Adrenal gland (tissue), 12 donors: ENCODE results near the gene BBS9. TPM values are rescaled to one million over a fixed set of nuclear protein-coding genes. Genes with fewer than 3 reads are reported as not detected.

ENCODE experiments used
- DNase-seq, 7 donors: peaks; one replicate each; pipeline ENCODE4 v3.0.0-alpha.2; 2019 to 2020
- H3K27ac ChIP-seq, 5 donors: fragments of 200-600 bp; sonication (generic) in 4 of 5; 1 replicate in 3 of 5; 2 replicates in 2 of 5; pipeline versions ENCODE4 v1.5.1 to v1.8.0; 2016 to 2020; ENCODE audit warnings: mild to moderate bottlenecking in 1 of 5
- H3K27me3 ChIP-seq: fragments of 200-600 bp; 2 replicates; pipeline ENCODE4 v1.8.0; 2021
- H3K36me3 ChIP-seq, 2 donors: fragments of 200-600 bp; replicated peaks in 1 of 2; 1 replicate in 1 of 2; 2 replicates in 1 of 2; pipeline versions ENCODE4 v1.5.1 to v1.8.0; 2018 to 2022
- H3K4me1 ChIP-seq, 2 donors: fragments of 200-600 bp; replicated peaks in 1 of 2; 1 replicate in 1 of 2; 2 replicates in 1 of 2; pipeline versions ENCODE4 v1.5.1 to v1.8.0; 2018 to 2021
- H3K4me3 ChIP-seq, 4 donors: fragments of 200-600 bp; sonication (generic) in 3 of 4; one replicate each; pipeline ENCODE4 v1.5.1; 2016 to 2018
- H3K9me3 ChIP-seq, 3 donors: fragments of 200-600 bp; sonication (generic) in 1 of 3; replicated peaks in 1 of 3; 1 replicate in 2 of 3; 2 replicates in 1 of 3; pipeline versions ENCODE4 v1.5.1 to v1.8.0; 2016 to 2021
- POLR2A ChIP-seq, 2 donors: fragments of 450-650 bp; IDR thresholded peaks; one replicate each; pipeline ENCODE4 v1.6.1; 2017; ENCODE audit warnings: antibody characterized with exemption in 2 of 2, mild to moderate bottlenecking in 2 of 2, moderate library complexity in 1 of 2
- whole genome bisulfite sequencing, 4 donors: extraction: QIAGEN DNeasy Blood & Tissue Kit in 2 of 4; methylation state at CpG; one replicate each; pipeline versions ENCODE4 v1.1.5 to v1.1.7; 2013 to 2017; 5-methylcytosine and 5-hydroxymethylcytosine counted together
- intact Hi-C, 2 donors: fragments of 100-400 bp; cut with DNase I; formaldehyde crosslinking; loops; one replicate each; pipeline versions ENCODE4 v1.14.1 to v1.15.0; 2022 to 2023
- polyA plus RNA-seq, 3 donors: library from polyadenylated mRNA; stranded (reverse); fragments of 200-250 nt in 2 of 3; fragments of 350-450 nt in 1 of 3; fragmentation: Illumina TruSeq in 1 of 3; extraction: RNeasy Lipid Tissue Mini Kit (QIAGEN cat#74804) in 1 of 3; gene quantifications; one replicate each; pipeline ENCODE4 v1.2.3, GENCODE V29; 2013 to 2014
- total RNA-seq, 9 donors: library from RNA; depleted of rRNA in 4 of 9; stranded (reverse); fragments of >200 nt in 4 of 9; fragments of 120-200 nt in 1 of 9; fragmentation: NEBNext Ultra II Directional in 1 of 9; extraction: Animal tissue kit (Norgen Biotek cat#: 25700) in 1 of 9; gene quantifications; one replicate each; pipeline versions ENCODE4 v1.1.0 to v1.2.4, GENCODE V29; 2013 to 2023
- TF ChIP-seq, protein P1 (sequence below), 6 experiments: fragments of 450-650 bp in 4 of 6; fragments of 200-600 bp in 2 of 6; sonication (generic) in 1 of 6; IDR thresholded peaks; 1 replicate in 5 of 6; 2 replicates in 1 of 6; pipeline versions ENCODE4 v1.5.1 to v1.8.0; 2016 to 2021; ENCODE audit warnings: antibody characterized with exemption in 6 of 6, mild to moderate bottlenecking in 2 of 6, moderate library complexity in 1 of 6
- donor health status: healthy with polysubstance abuse.
- donor health status: Bipolar disorder and iron deficiency.
- donor health status: DM: yes; HTN: yes; CAD: no.
- donor health status: DM: no; HTN: no; CAD: no.
- donor health status: DM: no; HTN: no; CAD: no.
- donor health status: DM: yes; HTN: yes; CAD: no.

The BBS9 gene
- total and polyA plus RNA-seq, 12 donors = 5.6 to 39.4 (median 21.7) TPM

DNA sequence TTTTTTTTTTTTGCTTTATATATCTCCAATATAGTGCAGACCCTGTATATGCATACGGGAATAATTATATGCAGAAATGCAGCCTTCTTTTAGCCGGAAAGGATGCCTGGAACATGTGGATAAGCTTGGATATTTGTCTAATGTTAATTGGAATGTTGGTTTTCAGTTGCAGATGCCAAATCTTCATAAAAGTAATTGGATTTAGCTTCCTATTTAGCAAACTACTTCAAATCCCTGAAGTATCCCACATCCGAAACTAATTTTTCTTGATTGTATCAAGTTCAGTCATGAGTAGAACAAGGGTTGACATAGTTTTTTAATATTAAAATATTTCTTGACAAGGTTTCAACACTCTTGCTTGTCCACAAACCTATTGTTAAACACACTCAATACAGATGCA is 281.7 kb downstream of the BBS9 start:
- Histone ChIP-seq H3K27me3 (no peaks in the 10 kb centered on the region), H3K27ac (no peak overlapping the region), H3K9me3 (no peaks in the 10 kb centered on the region), H3K36me3 (no peaks in the 10 kb centered on the region), H3K4me1 (no peaks in the 10 kb centered on the region), H3K4me3 (no peak overlapping the region)
- TF ChIP-seq, protein P1, sequence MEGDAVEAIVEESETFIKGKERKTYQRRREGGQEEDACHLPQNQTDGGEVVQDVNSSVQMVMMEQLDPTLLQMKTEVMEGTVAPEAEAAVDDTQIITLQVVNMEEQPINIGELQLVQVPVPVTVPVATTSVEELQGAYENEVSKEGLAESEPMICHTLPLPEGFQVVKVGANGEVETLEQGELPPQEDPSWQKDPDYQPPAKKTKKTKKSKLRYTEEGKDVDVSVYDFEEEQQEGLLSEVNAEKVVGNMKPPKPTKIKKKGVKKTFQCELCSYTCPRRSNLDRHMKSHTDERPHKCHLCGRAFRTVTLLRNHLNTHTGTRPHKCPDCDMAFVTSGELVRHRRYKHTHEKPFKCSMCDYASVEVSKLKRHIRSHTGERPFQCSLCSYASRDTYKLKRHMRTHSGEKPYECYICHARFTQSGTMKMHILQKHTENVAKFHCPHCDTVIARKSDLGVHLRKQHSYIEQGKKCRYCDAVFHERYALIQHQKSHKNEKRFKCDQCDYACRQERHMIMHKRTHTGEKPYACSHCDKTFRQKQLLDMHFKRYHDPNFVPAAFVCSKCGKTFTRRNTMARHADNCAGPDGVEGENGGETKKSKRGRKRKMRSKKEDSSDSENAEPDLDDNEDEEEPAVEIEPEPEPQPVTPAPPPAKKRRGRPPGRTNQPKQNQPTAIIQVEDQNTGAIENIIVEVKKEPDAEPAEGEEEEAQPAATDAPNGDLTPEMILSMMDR (IDR thresholded peaks at IDR 0.05) = no peak
- no peak for TF ChIP-seq POLR2A (IDR thresholded peaks at IDR 0.05)
- DNase-seq = no peak
- intact Hi-C loops = no loop called here
- 80 to 93% (median 90%) methylated on average over 3 of the region's 3 CpGs for WGBS, 4 donors

DNA sequence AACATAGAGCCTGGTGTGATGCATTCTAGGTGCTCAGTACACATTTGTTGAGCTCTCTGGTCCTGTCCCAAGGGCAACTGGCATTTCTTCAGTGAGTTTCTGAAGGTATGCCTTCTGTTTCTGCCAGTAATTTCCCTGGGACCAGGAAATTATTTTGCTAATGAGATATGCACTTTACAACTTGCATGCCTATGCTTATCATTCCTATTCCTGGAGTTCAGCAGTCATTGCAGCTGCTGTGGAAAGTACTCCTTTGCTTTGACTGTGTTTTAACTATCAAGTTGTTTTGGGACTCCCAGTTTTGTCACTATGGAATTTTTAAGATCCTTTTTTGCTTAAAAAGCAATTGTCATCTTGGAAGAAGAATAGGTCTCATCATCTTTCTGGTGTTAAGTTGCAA is 283.0 kb downstream of the BBS9 start:
- intact Hi-C loops = no loop called here
- Histone ChIP-seq H3K36me3 (no peaks in the 10 kb centered on the region), H3K27me3 (no peaks in the 10 kb centered on the region), H3K4me3 (no peak overlapping the region), H3K4me1 (no peaks in the 10 kb centered on the region), H3K9me3 (no peaks in the 10 kb centered on the region), H3K27ac (no peak overlapping the region)
- no peak for DNase-seq
- TF ChIP-seq, protein P1 (IDR thresholded peaks at IDR 0.05) = no peak
- no peak for TF ChIP-seq POLR2A (IDR thresholded peaks at IDR 0.05)

GRCh38 chr7:33418251-33418701 is 288.9 kb downstream of the BBS9 start:
- no peak for DNase-seq
- Histone ChIP-seq H3K4me3 (no peak overlapping the region), H3K36me3 (no peaks in the 10 kb centered on the region), H3K27me3 (no peaks in the 10 kb centered on the region), H3K4me1 (no peaks in the 10 kb centered on the region), H3K9me3 (no peaks in the 10 kb centered on the region), H3K27ac (no peak overlapping the region)
- intact Hi-C loops = no loop called here
- WGBS, 4 donors = 72 to 91% (median 80%) methylated on average over 6 of the region's 6 CpGs
- TF ChIP-seq POLR2A (IDR thresholded peaks at IDR 0.05) = no peak
- TF ChIP-seq, protein P1 (IDR thresholded peaks at IDR 0.05) = no peak

GRCh38 chr7:33420311-33420940 is 291.1 kb downstream of the BBS9 start:
- H3K4me3 ChIP-seq = no peak overlapping the region
- H3K27ac ChIP-seq = no peak overlapping the region
- intact Hi-C loops = no loop called here
- DNase-seq = no peak
- H3K36me3 ChIP-seq = no peaks in the 10 kb centered on the region
- 52 to 89% (median 84%) methylated on average over 5 to 6 of the region's 6 CpGs for WGBS, 4 donors
- no peaks in the 10 kb centered on the region for H3K27me3 ChIP-seq
- H3K9me3 ChIP-seq = no peaks in the 10 kb centered on the region
- TF ChIP-seq, protein P1 (IDR thresholded peaks at IDR 0.05) = no peak
- no peak for TF ChIP-seq POLR2A (IDR thresholded peaks at IDR 0.05)
- no peaks in the 10 kb centered on the region for H3K4me1 ChIP-seq
